Stimulated activated CD4-positive, alpha-beta T cell treated with anti-CD3 and anti-CD28 coated beads, Interleukin-1b, Interleukin-23, amount 100 ng/mL, for 48 hours (primary cell): ENCODE data around the gene PITRM1.
"Not testable (repeated sequence)": the region's sequence is repeated elsewhere in the genome, so short reads cannot be mapped to it uniquely, and the experiment has no call there.

Experiments used
- DNase-seq: peaks from one replicate; pipeline ENCODE4 v3.0.0-alpha.2; 2020

Gene PITRM1

GRCh38 chr10:3115685-3116084, 56.9 kb downstream of the PITRM1 start:
- DNase-seq, result no peak

- no peak for DNase-seq
These were observed 59.2 kb downstream of the PITRM1 start for GRCh38 chr10:3113343-3113720.

DNA sequence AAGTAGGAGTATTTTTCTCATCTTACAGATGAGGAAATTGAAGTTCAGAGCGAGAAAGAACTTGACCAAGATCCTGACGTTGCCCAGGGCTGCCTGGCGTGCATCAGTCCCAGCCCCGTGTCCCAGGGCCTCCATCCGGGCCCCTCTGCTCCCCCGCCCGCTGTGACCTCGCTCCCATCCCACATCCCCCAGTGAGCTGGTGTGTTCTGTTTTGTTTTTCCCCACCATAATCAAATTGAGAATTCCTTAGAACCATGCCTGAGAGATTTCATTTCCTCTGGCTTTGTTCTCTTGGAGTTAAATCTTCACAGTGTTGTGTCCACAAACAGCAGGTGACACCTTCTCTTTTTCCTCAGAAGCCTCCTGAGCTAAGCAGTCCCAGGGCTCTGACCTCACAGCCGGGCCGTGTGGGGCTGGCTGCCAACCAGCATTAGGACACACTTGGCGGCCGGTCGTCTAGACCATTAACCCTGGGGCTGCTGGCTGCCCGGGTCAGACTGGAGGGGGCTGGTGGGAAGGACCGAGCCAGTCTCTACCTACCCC, 60.9 kb downstream of the PITRM1 start:
- DNase-seq, result no peak

DNA sequence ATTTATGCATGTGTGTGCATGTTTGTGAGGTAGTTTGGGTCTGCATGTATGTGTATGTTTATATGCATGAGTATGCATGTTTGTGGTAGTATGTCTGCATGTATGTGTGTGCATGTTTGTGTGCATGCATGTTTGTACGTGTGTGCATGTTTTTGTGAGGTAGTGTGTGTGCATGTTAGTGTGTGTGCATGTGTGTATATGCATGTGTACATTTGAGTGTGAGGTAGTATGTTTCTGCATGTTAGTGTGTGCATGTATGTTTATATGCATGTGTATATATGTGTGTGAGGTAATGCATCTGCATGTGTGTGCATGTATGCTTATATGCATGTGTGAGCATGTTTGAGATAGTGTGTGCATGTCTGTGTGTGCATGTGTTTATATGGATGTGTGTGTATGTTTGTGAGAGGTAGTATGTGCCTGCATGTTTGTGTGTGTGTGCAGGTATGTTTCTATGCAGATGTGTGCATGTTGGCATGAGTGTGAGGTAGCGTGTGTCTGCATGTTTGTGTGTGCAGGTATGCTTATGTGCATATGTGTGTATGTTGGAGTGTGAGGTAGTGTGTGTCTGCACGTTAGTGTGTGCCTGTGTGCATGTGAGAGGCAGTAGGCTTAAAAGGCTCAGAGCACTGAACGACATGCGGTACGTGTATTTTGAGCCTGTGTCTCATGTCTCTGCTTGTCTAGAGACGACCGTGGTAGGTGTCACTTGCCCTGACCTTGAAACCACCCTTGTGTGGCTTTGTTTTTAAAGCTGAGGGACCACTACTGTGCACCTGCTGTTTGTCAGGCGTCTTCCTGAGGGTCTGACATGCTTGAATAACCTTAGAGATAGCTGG, 61.6 kb downstream of the PITRM1 start:
- DNase-seq, result no peak

DNA sequence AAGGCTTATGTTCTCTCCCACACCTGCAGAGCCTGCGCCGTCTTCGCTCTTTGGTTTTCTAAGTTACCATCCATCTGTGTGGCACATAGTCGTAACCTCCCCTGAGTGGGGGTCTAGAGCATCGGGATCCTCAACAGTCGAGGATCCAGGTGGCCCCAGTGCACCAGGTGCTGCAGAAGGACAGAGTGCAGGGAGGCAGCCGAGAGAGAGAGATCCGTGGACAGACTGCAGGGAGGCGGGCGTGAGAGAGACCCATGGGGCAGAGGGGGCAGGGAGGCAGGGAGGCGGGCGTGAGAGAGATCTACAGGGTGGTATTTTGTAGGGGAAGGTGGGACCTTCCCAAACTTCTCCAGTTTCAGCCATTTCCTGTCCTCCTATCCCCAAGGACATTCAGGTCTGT, 62.9 kb downstream of the PITRM1 start:
- DNase-seq, result no peak

DNA sequence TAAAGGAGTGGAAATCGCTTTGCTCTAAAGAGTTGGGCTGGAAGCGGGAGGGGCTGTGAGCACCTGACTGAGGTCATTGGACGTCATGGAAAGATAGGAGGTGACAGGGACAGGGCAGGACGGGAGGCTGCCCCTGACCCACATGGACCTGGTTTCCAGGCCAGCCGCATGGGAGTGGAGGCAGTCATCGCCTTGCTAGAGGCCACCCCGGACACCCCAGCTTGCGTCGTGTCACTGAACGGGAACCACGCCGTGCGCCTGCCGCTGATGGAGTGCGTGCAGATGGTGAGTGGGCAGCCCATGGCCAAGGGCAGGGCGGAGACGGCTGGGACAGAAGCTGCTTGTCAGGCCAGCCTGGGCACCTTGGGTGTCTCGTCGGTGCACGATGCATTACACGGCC, 63.4 kb downstream of the PITRM1 start:
- no peak for DNase-seq

DNA sequence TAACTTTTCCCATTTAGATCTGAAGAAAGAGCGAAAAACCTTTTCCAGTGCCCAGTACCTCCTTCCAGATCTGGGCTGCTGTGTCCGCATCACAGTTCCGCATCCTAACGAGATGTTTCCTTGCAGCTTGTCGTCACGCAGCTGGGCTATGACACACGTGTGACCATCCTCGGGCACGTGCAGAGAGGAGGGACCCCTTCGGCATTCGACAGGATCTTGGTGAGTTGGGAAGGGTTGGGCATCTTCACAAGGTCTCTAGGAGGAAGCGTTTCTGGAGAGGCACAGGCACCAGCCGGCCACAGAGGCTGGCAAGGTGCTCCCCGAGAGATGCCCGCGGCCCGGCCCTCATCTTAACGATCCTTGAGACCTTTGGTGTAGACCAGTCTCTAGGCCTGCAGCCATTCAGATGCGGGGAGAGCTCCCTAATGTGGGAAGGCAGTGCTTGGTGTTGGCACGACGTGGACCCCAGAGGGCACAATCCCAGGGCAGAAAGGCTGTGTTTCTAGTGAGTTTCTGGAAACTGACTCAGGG, 63.9 kb downstream of the PITRM1 start:
- no peak for DNase-seq

GRCh38 chr10:3108033-3108432, 64.5 kb downstream of the PITRM1 start:
- DNase-seq, result no peak

GRCh38 chr10:3107426-3107961, 65.1 kb downstream of the PITRM1 start:
- no peak for DNase-seq

GRCh38 chr10:3106928-3107425, 65.6 kb downstream of the PITRM1 start:
- no peak for DNase-seq

- not testable (repeated sequence) for DNase-seq
These were observed 66.3 kb downstream of the PITRM1 start for GRCh38 chr10:3106328-3106727.

DNA sequence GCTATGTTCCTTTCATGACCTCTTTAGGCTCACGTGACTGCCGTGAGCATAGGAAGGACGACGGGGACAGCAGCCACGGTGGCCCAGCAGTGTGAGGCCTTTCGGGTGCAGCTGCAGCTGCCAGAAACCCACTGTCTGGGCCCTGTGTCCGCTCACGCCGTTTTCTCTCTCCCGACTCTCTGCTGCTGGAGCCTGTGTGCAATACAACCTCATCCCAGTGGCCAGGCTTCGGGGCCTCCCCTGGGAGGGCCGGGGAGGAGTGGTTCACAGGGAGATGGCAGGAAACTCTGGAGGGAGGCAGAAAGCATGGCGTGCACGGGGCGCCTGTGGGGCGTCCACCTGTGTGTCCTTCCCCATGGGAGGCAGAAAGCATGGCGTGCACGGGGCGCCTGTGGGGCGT, 66.7 kb downstream of the PITRM1 start:
- DNase-seq, result no peak

- no peak for DNase-seq
These were observed 67.4 kb downstream of the PITRM1 start for GRCh38 chr10:3105166-3105565.

DNA sequence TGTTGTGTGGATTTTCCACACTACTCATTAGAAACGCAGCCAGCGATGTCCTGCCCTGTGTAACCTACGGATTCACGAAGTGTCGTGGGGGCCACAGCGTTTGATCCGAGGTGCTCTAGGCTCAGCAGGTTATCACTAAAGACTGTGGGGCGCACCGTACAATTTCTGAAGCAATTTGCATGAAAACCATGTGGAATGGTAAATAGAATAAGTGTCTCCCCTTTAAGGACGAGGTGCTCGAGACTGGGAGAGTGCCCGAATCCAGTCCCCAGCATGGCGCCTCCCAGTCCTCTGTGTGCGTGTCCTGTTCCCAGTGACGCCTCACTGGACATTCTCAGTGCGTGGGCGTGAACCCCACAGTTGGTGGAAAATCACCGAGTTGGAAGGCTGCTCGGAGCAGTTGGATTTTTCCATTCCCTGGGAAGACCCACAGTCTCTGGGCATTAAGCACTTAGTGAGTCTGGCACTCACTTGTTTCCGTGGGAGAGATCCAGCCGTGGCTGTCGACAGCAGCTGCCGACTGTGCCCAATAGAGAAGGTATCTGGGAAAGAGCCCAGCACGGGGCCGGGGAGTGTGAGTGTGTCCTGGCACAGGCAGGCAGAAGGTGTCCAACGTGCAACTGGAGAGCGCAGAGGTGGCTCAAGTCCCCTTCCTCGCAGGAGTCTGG, 68.2 kb downstream of the PITRM1 start:
- no peak for DNase-seq

GRCh38 chr10:3103646-3104045, 68.9 kb downstream of the PITRM1 start:
- DNase-seq, result no peak

DNA sequence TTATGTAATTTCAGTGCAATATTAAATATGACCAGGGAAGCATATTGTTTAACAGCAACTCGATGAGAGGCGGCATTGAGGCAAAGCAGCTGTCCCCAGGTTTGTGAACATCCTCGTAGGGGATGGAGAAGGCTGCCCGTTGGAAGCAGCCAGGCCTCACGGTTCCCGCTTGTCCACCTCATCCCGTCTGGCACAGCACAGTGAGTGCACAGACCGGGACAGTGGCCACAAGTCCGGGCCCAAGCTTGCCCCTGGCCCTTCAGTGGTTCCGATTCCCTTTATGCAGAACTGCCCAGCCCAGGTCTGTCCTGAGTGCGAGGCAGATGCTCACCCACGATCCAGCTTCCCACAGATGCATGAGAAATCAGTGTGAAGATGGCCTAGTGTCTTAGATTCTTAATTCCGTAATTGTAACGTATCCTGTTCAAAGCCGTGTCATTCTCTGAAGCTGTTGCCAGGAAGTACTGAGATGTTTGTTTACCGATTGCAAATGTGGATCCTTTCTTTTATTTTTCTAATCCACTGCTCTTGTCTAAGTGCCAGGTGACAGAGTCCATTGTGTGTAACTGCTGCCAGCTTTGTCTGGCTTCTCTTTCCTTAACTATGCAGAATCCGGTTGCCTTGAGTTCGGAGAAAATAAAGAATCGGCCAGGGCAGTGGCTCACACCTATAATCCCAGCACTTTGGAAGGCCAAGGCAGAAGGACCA, 69.7 kb downstream of the PITRM1 start:
- DNase-seq, result no peak

DNA sequence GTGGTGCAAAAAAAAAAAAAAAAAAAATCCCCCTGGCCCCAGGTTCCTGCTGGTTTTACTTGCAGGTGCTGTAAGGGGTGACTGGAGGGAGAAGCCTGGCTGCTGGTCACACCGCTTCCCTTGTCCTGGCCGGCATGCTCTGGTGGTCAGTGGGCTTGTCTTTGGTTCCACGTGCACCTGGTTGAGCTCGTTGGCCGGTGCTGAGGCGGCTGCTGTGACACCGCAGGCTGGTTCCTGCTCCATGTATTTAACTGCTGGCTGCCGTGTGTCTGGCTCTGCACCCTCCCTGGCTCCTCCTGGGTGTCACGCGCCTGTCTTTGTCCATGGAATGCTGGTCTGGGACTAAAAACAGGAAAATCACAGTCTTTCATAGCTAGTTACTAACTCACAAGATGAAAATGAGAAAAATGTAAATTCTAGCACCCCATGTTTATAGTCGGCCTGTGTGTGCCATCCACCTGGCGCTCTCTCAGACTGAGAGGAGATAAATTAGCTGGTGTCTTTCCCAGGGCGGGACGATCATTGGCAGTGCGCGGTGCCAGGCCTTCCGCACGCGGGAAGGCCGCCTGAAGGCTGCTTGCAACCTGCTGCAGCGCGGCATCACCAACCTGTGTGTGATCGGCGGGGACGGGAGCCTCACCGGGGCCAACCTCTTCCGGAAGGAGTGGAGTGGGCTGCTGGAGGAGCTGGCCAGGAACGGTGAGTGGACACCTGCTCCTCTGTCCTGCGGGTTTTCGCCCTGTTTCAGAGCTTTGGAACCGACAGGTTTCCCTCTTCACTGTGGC, 71.5 kb downstream of the PITRM1 start:
- DNase-seq, result no peak

DNA sequence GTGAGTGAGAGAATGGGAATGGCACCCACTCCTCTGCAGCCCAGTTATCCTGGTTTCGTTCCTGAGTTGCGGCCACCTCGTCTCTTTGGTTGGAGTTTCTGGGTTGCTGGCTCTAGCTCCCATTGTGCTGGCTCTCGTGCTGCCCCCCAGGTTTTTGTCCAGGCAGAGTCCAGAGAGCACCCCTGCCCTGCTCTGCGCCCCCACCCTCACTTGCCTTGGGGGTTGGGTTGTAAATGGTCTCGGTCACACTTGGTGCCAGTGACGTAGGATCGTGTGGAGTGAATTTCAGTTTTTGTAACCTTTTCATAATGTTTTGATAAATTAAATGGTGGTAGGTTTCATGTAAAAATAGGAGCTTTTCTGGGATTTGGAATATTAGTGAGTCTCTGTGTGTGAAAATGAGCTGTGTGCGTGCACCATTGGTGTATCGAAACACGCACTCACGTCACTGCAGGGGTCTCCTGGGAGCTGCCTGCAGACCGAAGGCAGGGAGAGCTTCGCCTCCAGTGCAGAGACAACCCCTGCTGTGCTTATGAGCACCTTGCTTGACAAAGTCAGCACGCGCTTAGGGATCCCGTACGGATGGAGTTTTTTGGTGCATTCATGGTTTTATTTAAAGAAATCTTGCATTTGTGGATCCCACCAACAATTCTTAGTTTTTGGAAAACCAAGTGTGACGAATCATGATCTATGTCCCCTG, 72.3 kb downstream of the PITRM1 start:
- DNase-seq, result no peak

DNA sequence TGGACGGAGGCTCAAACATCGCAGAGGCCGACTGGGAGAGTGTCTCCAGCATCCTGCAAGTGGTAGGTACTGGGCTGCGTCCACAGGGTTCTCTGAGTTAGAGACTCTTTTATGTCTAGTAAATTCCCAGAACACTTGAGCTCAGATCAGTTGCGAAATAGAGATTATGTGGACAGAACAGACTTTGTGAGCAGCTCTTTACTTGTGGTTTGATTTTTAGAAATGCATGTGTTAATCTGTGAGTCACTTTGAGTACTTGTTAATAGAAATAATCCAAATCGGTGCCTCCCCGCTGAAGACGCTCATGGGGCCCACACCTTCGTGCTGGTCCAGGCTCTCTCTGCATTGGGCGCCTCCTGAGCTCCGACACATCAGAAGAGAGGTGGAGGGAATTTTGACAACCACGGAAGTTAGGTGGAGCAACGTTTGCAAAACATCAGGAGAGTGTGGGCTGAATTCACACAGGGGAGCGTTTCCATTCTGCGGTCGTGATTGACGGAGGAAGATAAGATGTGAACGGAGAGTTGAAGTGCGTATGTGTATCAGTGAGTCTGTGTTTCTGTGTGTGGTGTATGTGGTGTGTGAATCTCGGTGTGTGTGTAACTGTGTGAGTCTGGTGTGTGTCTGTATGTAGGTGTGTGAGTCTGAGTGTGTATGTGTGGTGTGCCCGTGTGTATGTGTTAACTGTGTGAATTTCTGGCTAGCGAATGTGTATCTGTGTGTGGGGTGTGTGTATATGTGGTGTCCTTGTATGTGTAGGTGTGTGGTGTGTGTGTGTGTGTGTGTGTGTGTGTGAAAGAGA, 73.1 kb downstream of the PITRM1 start:
- no peak for DNase-seq

- no peak for DNase-seq
These were observed 73.9 kb downstream of the PITRM1 start for GRCh38 chr10:3098689-3099088.

DNA sequence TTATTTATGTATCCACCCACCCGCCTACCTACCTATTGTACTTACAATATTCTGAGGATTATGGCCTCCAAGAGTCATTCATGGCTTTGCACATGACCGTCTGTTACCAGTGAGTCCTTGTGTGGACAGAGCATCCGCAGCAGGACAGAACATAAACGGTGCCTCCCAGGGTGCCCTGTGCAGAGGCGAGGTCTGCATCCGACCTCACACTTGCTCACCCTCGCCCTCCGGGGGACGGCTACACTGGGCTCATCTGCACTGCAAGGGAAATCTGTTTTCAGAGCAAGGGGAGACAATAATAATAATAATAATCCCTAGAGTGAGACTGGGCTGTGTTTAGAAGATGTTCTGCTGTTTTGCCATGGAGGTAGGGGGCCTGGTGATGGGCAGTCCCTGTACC, 75.4 kb downstream of the PITRM1 start:
- DNase-seq, result no peak
